ENCODE data around the gene PATZ1.

DNA sequence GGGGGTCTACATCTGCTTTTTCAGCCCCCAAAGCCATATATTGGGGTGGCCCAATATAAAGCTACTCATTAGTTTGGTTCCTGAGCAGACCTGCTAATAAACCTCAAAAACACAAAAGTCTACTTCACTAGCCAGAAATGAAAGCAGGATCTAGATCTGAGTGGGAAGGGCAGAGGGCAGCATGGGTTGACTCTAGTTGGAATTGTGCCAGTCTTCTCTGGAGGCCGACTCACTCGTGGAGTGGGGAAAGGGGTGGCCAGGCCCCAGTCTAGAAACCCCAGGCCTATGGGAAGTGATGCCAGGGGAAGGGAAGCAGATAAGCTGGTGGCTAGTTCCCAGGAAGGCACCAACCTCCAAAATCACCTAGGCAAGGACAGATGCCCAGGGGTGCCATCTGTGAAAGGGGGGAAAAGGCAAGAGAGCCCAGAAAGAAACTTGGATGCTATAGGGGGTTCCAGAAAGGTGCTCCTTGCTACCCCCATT, 5.3 kb downstream of the PATZ1 start:
- TF ChIP-seq POLR2AphosphoS5 (IDR thresholded peaks at IDR 0.05; ENCODE audit: low read depth, low read length) (no peak), FOXP2 (optimal IDR thresholded peaks at IDR 0.05; ENCODE audit: borderline replicate concordance, extremely low read depth, extremely low read length, insufficient read depth) (no peak), SIN3A (IDR thresholded peaks at IDR 0.05; ENCODE audit: borderline replicate concordance, insufficient read depth, low read length) (no peak), TAF1 (IDR thresholded peaks at IDR 0.05; ENCODE audit: borderline replicate concordance, insufficient read depth, low read length) (no peak)
- TF ChIP-seq, protein P1, sequence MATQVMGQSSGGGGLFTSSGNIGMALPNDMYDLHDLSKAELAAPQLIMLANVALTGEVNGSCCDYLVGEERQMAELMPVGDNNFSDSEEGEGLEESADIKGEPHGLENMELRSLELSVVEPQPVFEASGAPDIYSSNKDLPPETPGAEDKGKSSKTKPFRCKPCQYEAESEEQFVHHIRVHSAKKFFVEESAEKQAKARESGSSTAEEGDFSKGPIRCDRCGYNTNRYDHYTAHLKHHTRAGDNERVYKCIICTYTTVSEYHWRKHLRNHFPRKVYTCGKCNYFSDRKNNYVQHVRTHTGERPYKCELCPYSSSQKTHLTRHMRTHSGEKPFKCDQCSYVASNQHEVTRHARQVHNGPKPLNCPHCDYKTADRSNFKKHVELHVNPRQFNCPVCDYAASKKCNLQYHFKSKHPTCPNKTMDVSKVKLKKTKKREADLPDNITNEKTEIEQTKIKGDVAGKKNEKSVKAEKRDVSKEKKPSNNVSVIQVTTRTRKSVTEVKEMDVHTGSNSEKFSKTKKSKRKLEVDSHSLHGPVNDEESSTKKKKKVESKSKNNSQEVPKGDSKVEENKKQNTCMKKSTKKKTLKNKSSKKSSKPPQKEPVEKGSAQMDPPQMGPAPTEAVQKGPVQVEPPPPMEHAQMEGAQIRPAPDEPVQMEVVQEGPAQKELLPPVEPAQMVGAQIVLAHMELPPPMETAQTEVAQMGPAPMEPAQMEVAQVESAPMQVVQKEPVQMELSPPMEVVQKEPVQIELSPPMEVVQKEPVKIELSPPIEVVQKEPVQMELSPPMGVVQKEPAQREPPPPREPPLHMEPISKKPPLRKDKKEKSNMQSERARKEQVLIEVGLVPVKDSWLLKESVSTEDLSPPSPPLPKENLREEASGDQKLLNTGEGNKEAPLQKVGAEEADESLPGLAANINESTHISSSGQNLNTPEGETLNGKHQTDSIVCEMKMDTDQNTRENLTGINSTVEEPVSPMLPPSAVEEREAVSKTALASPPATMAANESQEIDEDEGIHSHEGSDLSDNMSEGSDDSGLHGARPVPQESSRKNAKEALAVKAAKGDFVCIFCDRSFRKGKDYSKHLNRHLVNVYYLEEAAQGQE (IDR thresholded peaks at IDR 0.05; ENCODE audit: insufficient read depth in 1 of 2, low read depth in 2 of 2, low read length in 2 of 2), result no peak

Measured in PFSK-1 (cell line).